Mammary epithelial cell (primary cell): ENCODE measurements around the gene PSMD9.

ENCODE experiments used
- EZH2 ChIP-seq: IDR thresholded peaks from 2 replicates; pipeline ENCODE4 v1.6.1; 2012; ENCODE audit warnings: low read length, inconsistent platforms, borderline replicate concordance
- TF ChIP-seq, protein P1 (sequence below), 2 donors: IDR thresholded peaks in 1 of 2; conservative IDR thresholded peaks in 1 of 2; 2 replicates each; pipeline ENCODE4 v1.5.1; 2011 to 2012; ENCODE audit warnings: inconsistent platforms in 2 of 2, low read length in 2 of 2, mild to moderate bottlenecking in 2 of 2, control low read depth in 1 of 2, low read depth in 1 of 2; ENCODE audit not compliant: insufficient read depth in 1 of 2; ENCODE audit errors: extremely low read depth in 1 of 2

DNA sequence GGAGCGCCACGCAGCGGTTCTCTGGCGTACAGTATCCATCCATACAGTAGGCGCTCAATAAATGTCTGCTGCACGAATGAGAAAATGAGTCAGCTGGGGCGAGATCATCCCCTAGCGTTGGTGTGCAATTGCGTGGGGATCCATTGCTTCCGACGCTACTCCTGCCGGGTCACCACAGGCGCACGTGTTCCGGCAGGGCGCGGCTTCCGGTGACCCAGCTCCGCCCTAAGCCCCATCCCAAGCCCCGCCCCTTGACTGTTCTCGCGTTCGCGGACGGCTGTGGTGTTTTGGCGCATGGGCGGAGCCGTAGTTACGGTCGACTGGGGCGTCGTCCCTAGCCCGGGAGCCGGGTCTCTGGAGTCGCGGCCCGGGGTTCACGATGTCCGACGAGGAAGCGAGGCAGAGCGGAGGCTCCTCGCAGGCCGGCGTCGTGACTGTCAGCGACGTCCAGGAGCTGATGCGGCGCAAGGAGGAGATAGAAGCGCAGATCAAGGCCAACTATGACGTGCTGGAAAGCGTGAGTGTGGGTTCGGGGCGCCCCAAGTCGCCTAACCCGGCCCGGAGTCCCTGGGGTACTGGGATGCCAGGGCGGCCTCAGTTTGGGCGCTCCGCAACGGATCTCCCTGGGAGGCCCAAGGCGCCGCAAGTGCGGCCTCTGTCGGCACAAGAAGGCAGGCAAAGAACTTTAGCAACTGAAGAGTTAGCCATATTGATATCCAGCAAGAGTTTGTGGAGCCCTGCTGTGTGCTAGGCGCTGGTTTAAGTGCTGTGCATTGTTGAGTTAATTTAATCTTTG is at the start of gene PSMD9:
- TF ChIP-seq, protein P1, sequence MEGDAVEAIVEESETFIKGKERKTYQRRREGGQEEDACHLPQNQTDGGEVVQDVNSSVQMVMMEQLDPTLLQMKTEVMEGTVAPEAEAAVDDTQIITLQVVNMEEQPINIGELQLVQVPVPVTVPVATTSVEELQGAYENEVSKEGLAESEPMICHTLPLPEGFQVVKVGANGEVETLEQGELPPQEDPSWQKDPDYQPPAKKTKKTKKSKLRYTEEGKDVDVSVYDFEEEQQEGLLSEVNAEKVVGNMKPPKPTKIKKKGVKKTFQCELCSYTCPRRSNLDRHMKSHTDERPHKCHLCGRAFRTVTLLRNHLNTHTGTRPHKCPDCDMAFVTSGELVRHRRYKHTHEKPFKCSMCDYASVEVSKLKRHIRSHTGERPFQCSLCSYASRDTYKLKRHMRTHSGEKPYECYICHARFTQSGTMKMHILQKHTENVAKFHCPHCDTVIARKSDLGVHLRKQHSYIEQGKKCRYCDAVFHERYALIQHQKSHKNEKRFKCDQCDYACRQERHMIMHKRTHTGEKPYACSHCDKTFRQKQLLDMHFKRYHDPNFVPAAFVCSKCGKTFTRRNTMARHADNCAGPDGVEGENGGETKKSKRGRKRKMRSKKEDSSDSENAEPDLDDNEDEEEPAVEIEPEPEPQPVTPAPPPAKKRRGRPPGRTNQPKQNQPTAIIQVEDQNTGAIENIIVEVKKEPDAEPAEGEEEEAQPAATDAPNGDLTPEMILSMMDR (conservative IDR thresholded peaks at IDR 0.05 in 1 of 2, IDR thresholded peaks at IDR 0.05 in 1 of 2; ENCODE audit: extremely low read depth in 1 of 2, insufficient read depth in 1 of 2, low read depth in 1 of 2, low read length in 2 of 2) = peak; percentile 59 to 87
- no peak for TF ChIP-seq EZH2
